Endodermal cell (in vitro differentiated cells): ENCODE data around the gene SLCO6A1. TPM values are rescaled to one million over a fixed set of nuclear protein-coding genes. Genes with fewer than 3 reads are reported as not detected.
"Not testable (repeated sequence)": the region's sequence is repeated elsewhere in the genome, so short reads cannot be mapped to it uniquely, and the experiment has no call there.

Experiments used
- DNase-seq: peaks from one replicate; pipeline ENCODE4 v3.0.0-alpha.2; 2017
- H3K27ac ChIP-seq: 2 replicates; pipeline ENCODE4 v1.5.1; 2013; ENCODE audit warnings: mild to moderate bottlenecking, low read depth, low read length, moderate library complexity
- H3K27me3 ChIP-seq: 2 replicates; pipeline ENCODE4 v1.6.1; 2013; ENCODE audit warnings: mild to moderate bottlenecking, low read length, moderate library complexity; ENCODE audit not compliant: insufficient read depth, control insufficient read depth, poor library complexity, severe bottlenecking
- H3K36me3 ChIP-seq: 2 replicates; pipeline ENCODE4 v1.7.0; 2013; ENCODE audit warnings: mild to moderate bottlenecking, low read length, moderate library complexity; ENCODE audit not compliant: control insufficient read depth, insufficient read depth
- H3K4me1 ChIP-seq: one replicate; pipeline ENCODE4 v1.7.0; 2013; ENCODE audit warnings: low read length; ENCODE audit not compliant: control insufficient read depth, insufficient read depth
- H3K4me3 ChIP-seq: 2 replicates; pipeline ENCODE4 v1.5.1; 2013; ENCODE audit warnings: mild to moderate bottlenecking, low read length, moderate library complexity
- H3K9ac ChIP-seq: 2 replicates; pipeline ENCODE4 v1.6.1; 2013; ENCODE audit warnings: mild to moderate bottlenecking, low read length, moderate library complexity; ENCODE audit not compliant: poor library complexity, severe bottlenecking; ENCODE audit errors: extremely low read depth
- H3K9me3 ChIP-seq: 2 replicates; pipeline ENCODE4 v1.6.1; 2013; ENCODE audit warnings: mild to moderate bottlenecking, low read length, moderate library complexity; ENCODE audit not compliant: control insufficient read depth
- H3K27ac Mint-ChIP-seq: 2 replicates; pipeline ENCODE4 v1.8.0; 2020; ENCODE audit warnings: mixed read lengths
- H3K27me3 Mint-ChIP-seq: 2 replicates; pipeline ENCODE4 v1.8.0; 2021; ENCODE audit warnings: mild to moderate bottlenecking, mixed read lengths; ENCODE audit not compliant: insufficient read depth
- H3K36me3 Mint-ChIP-seq: 2 replicates; pipeline ENCODE4 v1.8.0; 2020; ENCODE audit warnings: low read depth, mixed read lengths
- H3K4me1 Mint-ChIP-seq: 2 replicates; pipeline ENCODE4 v1.8.0; 2020; ENCODE audit warnings: mixed read lengths
- H3K4me3 Mint-ChIP-seq: 2 replicates; pipeline ENCODE4 v1.8.0; 2020; ENCODE audit warnings: mild to moderate bottlenecking, moderate library complexity, mixed read lengths
- H3K9me3 Mint-ChIP-seq: 2 replicates; pipeline ENCODE4 v1.8.0; 2020; ENCODE audit warnings: mild to moderate bottlenecking, mixed read lengths
- CTCF ChIP-seq: fragments of 200-600 bp; sonication (generic); conservative IDR thresholded peaks from 2 replicates; pipeline ENCODE4 v1.5.0; 2021; ENCODE audit warnings: antibody characterized with exemption, mild to moderate bottlenecking
- WGBS, 2 experiments: methylation state at CpG; one replicate each; pipeline versions ENCODE4 v1.1.5 to v1.1.7; 2013; ENCODE audit warnings: missing lambda C conversion rate in 2 of 2, mixed read lengths in 1 of 2; ENCODE audit not compliant: insufficient coverage in 1 of 2, insufficient read length in 1 of 2; 5-methylcytosine and 5-hydroxymethylcytosine counted together
- total RNA-seq, 2 donors: library from RNA; stranded (reverse); fragmentation: NEBNext Ultra II Directional in 1 of 2; extraction: Animal tissue kit (Norgen Biotek cat#: 25700) in 1 of 2; gene quantifications; 2 replicates in 1 of 2; 3 replicates in 1 of 2; pipeline ENCODE4 v1.2.1, GENCODE V29; 2021

Gene SLCO6A1
- total RNA-seq, 2 donors from 2014 or later: 0.71 to 3.1 TPM

- H3K27me3 ChIP-seq: no peaks in the 10 kb centered on the region
- no peak overlapping the region for H3K9ac ChIP-seq
- H3K4me3 ChIP-seq: no peak overlapping the region
- Mint-ChIP-seq H3K27ac (no peak overlapping the region), H3K4me3 (no peak overlapping the region), H3K9me3 (no peaks in the 10 kb centered on the region), H3K27me3 (no peaks in the 10 kb centered on the region), H3K4me1 (no peaks in the 10 kb centered on the region), H3K36me3 (no peaks in the 10 kb centered on the region)
- H3K4me1 ChIP-seq: no peaks in the 10 kb centered on the region
- WGBS, 2 experiments: 87 to 92% methylated on average over 4 of the region's 4 CpGs
- no peaks in the 10 kb centered on the region for H3K36me3 ChIP-seq
- H3K9me3 ChIP-seq: no peaks in the 10 kb centered on the region
- no peak overlapping the region for H3K27ac ChIP-seq
- no peak for DNase-seq
- no peak for TF ChIP-seq CTCF
Measured at GRCh38 chr5:102511666-102512065, 12.9 kb upstream of the SLCO6A1 start.

GRCh38 chr5:102491261-102491914 lies 7.4 kb downstream of the SLCO6A1 start:
- H3K9me3 ChIP-seq, DNase-seq, H3K4me1 Mint-ChIP-seq, H3K27me3 Mint-ChIP-seq, H3K27ac ChIP-seq, H3K27ac Mint-ChIP-seq, H3K4me1 ChIP-seq, H3K36me3 Mint-ChIP-seq, H3K36me3 ChIP-seq, H3K4me3 Mint-ChIP-seq, H3K9ac ChIP-seq, H3K4me3 ChIP-seq, H3K27me3 ChIP-seq: not testable (repeated sequence)
- peaks cover 22% of the 10 kb centered on the region for H3K9me3 Mint-ChIP-seq
- WGBS, 2 experiments: 96% methylated on average over 9 to 35 of the region's 35 CpGs

GRCh38 chr5:102483736-102484135 lies 15.1 kb downstream of the SLCO6A1 start:
- no peaks in the 10 kb centered on the region for H3K36me3 Mint-ChIP-seq
- Histone ChIP-seq H3K27me3 (no peaks in the 10 kb centered on the region), H3K9me3 (no peaks in the 10 kb centered on the region), H3K36me3 (no peaks in the 10 kb centered on the region), H3K4me3 (no peak overlapping the region), H3K9ac (no peak overlapping the region), H3K4me1 (no peaks in the 10 kb centered on the region), H3K27ac (no peak overlapping the region)
- no peaks in the 10 kb centered on the region for H3K27me3 Mint-ChIP-seq
- H3K9me3 Mint-ChIP-seq: no peaks in the 10 kb centered on the region
- H3K27ac Mint-ChIP-seq: no peak overlapping the region
- no peaks in the 10 kb centered on the region for H3K4me1 Mint-ChIP-seq
- no peak for TF ChIP-seq CTCF
- 88% methylated on average over 2 of the region's 2 CpGs; no CpG with 5 or more reads in 1 of the 2 experiments for WGBS, 2 experiments
- no peak for DNase-seq
- no peak overlapping the region for H3K4me3 Mint-ChIP-seq
